ENCODE measurements around the gene RPP25L.

Gene RPP25L

DNA sequence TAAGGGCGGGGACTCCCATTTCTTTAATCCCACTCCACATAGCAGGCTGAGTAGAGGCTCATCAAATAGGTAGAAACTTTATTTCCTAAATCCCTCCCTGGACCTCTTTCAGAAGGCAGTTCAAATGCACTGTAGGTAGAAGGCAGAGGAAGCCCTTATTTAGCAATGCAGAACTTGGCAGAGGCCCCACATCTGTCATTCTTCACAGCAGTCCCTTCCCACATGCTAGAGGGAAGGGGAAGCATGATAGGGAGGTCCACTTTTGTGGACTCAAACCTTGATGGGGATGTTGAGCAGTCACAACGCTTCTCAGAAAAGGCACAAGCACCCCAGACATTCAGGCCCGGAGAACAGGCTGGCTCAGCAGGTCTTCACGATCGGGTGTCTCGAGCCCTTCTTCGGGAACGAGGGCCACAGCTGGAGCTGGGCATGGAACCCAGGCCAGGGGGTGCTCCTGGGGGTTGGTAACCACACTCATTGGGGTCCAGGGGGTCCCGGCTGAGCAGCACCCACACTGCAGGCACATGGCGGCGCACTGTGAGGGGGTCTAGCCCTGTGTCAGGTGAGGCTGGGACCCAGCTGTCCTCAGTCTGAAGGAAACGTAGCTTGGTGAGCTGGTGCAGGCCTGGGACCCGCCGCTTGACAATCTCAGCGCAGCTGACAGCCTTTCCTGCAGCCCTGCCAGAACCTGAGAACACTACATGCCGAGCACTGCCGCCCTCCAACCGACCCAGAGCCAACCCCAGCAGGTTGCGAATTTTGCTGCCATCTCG lies 1.3 kb downstream of the RPP25L start:
- no peak for DNase-seq

DNA sequence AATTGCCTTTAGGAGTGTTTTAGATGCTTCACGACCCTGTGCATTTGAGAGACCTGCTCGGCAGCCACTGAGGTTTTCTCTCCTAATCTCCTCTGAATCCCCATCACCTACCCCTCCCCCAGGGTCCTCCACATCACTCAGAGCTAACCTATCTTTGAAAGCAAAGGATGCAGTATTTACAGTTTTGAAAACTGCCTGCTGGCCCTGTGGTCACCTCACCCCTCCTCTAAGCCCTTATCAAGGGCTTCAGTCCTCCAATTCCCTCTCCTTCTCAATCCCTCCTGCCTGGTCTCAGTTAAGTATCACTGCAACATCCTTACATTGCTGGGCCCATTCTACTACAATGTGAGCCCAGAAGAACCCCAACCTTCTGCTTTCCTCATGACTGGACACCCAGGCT lies 4.6 kb downstream of the RPP25L start:
- no peak for DNase-seq

DNA sequence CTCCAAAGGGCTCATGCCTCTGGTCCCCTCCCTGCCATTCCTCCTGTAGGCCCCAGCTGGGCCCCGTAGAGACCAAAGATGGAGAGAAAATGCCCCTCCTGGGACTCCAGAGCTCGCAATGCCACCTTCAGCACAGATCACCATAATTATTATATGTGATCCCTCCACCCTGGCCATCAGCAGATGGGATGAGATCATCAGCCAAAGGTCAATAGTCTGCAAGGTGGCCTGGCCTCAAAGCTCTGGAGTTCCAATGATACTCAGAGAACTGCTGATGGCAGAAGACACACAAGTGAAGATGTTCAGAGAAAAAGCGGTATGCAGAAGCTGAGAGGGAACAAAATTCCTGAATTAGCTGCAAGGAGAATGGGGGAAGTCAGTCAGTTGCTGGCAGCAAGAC lies 5.0 kb downstream of the RPP25L start:
- DNase-seq: no peak

DNA sequence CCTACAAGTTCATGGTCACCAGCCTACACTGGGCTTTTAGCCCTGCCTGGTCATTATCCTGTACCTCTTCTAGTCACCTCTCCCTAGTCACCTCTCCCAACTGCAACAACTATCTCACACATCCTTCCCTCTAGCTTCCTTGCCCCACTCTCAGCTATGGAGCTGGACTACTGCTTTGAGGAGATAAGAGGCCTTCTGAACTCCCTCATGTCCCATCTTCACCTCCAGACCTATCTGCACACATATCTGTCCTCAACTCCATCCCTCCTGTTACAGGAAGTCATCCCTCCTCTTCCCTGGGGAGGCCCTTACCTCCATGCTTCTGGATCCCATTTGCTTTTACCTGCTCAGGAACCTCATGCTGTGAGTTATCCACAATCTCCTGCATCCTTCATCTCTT lies 5.7 kb downstream of the RPP25L start:
- DNase-seq: no peak

DNA sequence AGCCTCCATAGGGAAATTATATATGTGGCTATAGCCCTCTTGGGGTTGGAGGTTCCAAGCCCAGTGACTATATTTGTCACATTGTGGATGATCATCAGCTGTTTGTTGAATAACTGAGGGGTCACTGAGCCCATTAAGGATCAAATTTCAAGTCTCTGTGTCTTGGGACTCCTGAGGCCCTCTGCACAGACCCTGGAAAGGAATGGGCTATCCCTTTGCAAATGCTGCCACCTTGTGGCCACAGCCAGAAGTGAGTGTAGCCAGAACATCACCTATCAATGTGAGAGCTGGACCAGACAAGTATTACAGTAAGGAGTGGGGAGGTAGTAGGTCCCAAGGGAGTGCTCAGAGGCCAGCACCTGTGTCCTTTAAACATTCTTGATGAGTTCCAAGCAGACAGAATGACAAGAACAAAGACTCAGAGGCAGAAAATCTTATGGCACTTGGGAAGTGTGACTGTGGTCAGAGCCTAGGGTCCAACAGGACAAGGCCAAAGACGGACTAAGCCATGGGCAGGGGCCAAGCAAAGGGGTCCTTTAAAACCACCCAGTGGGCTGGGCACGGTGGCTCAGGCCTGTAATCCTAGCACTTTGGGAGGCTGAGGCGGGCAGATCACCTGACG lies 8.2 kb downstream of the RPP25L start:
- DNase-seq: peak; percentile 82

DNA sequence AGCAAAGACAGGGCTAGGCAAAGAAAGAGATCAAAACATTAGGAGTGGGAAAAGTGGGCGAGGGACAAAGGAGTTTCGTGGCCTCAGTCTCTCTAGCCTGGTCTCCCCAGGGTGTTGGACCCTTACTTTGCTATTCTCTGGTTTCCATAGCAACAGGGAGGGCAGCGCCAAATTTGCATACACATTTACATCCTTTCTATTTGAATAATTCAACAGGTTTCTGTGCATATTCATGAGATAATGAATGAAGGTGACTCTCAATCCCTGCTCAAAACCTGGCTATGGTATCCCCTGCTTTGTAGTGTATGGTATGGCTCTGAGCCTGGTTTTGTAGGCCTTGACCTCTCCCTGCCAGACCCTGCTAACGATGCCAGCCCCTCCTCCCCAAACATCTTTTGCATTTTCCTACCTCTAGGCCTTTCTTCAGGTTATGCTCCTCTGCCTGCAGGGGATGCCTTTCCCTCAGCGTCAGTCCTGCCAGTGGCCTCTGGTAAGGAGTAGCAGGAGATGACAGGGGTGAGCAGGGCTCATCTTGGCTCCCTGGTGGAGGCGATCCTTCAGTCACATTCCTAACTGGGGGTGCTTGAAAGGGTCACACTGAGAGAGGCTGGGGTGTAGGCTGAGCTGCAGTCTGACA lies 9.8 kb downstream of the RPP25L start:
- no peak for DNase-seq

DNA sequence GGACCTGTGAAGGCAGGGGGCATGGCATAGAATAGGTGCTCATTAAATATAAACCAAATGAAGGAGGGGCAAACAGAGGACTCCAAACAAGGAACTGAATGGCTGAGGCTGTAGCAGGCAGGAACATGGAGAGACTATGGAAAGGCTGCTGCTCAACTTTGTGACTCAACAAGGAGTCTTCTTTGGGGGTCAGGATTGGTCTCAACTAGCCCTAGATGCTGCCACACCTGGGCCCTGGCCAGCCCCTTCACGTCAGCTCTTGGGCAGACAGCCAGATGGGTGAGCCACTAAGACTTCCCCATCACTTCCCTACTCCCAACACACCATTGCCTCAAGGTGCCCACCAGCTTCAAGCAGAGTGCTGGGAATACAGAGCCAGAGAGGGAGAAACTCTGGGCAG lies 11.0 kb downstream of the RPP25L start:
- no peak for DNase-seq

DNA sequence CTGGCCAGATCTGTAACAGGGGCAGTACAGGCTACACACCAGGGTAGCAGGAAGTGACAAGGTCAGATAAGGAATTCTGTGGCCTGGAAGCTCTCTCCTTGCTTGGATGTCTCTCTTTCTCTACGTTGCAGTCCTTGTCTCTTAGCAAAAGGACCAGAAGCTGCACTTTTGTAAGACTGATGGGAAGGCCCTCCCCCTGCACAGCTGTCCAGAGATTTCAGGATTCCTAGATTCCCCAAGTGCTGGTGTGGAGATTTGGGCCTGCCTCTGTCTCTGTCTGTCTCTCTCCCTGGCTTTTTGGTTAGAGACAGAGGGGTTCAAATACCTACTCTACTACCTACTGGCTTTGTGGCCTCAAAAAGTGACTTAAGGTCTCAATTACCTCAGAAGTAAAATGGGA lies 12.4 kb downstream of the RPP25L start:
- DNase-seq: no peak

DNA sequence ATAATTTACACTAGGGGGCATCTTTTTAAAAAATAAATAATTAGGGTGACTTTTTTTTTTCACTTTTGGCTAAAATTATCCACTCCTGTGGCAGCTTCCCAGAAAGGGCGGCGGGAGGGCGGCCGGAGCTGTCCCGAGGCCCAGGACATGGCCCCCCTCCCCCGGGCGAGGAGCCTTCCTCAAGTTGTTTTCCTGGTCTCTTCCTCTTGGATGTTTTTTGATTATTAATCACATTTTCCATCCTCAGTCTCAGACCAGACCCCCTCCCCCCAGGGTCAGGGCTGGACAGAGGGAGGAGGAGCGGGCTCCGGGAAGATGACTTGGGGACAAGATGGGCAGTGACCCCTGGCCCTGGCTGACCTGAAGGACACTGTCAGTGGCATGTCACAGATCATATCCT lies 17.7 kb downstream of the RPP25L start:
- DNase-seq: no peak

DNA sequence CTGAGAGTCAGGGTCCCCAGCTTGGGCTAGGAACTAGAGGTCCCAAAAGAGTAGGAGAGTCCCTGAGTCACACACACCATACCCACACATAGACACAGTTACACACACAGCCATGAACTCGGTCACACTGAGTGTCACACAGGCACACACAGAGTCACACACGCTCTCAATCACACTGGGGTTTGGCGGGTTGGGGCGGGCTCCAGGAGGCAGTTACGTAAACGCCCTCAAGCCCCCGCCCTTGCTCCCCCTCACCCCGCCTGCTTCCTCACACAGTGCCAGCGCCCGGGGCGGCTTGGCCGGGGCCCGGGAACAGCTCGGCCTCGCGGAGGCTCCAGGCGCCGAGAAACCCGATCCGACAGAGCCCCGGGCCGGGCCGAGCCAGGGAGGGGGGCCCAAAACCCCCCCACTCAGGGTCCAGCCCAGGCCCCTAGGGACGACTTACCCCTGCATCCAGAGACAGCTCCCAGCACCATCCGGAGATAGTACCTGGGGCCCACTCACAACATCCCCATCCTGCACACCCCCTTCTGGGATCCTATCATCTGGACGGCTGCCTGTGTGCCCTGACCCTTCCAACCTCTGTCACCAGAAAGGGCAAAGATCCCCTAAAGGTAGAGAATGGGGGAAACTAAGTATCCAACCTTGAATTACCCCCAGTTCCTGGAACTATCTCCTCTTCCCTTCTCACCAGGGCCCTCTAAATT lies 18.8 kb downstream of the RPP25L start:
- no peak for DNase-seq

DNA sequence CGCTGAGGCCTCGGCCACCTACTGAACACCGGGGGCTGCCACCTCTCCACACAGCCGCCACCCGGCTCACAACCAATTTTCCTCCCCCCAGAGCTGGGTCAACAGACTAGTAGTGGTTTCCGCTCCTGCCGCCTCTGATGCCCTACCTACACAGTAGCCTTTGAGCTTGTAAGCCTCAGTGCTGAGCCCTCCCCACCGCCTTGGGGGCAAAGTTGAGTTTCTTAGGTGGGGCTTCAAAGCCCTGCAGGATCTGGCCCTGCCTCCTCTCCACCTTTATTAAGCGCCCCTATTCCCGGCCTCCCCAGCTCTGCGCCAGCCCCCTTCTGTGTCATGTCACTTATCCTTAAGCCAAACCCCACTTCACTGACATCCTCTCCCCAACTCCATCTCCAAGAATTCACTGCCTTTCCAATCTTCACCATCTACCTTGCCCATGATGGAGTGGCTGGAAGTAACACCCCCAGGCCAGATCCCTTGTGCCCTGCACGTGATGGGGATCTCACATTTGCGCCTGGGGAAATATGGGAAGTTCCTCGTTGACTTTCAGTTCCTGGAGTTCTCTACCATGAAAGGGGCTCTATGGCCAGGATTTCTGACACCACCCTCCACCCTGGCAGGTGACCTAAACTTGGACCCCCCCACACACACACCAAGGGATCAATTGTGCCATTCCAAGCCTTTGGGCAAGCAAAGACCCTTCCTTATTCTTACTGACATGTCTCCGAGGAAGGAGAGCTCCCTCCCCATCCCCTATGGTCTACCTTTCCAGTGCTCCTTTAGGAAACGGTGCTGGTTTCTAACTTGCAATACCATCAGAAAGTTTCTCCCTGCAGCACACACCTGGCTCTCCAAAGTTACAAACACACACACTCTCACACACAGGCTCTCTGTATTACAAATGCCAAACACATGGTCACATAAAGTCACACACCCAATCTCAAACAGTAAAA lies 19.7 kb downstream of the RPP25L start:
- DNase-seq: no peak

DNA sequence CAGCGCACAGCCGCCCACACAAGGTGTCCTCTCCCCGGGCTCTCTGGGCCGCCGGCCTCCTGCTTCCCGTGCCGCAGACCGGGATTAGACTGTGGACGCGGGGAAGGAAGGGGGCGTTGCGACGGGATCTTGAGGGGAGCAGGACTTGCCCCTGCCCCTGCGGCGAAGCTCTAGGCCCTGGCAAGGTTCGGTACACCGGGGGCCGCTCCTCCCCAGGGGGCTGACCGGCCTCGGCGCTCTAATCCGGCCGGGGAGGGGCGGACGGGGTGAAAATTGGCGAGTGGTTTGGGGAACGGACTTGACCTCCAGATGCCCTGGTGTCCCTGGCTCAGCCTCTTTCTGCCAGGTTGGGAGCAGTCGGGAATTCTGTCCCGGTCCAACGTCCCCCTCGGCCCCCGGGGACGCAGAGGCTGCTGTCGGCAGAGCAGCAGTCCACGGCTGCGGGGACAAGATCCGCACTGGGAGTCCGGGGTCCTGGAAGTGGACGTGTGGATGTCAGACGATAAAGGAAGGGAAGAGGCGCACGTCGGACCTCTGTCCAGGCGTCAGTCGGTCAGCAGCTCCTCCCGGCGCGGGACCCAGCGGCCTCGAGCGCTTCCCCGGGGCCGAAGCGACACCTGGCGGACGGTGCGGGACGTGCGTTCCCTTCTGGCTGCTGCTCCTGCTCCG lies 20.5 kb downstream of the RPP25L start:
- peak; percentile 84 for DNase-seq

DNA sequence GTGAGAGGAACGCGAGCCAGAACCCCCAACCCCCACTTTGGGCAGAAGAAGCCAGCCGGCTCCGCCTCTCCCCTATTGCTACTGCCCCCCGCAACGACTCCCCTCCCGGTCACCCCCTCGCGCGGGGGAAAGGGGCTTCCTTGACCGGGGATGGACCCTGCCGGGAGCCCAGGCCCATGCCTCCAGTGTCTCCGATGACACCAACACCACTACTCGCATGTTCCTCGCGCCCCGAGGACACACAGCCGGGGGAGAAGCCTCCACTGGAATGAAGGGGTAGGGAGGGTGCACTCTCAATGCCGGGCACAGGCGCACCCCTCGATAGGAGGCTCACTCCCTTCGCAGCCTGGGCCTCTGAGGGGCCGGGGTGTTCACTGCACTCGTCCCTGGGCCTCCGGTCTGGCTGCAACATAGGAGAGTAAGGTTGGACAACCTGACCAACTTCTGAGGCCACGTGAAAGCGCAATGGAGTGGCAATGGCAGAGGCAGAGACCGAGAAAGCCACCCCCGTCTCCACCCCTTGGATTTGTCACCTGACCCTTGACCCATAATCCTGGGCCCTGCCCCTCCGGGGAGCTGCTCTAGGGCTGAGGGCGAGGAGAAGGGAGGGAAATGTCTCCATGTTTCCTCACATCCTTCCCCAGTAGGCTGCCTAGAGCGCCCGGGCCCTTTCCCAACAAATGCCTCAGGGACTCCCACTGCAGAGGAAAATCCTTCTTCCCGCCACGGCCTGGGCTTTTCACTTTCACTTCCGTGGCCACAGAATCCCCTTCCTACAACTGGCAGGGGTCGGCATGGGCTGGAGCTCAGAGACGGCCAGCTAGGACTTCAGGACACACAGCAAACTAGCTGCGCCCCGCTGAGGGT lies 21.3 kb downstream of the RPP25L start:
- peak; percentile 17 for DNase-seq

DNA sequence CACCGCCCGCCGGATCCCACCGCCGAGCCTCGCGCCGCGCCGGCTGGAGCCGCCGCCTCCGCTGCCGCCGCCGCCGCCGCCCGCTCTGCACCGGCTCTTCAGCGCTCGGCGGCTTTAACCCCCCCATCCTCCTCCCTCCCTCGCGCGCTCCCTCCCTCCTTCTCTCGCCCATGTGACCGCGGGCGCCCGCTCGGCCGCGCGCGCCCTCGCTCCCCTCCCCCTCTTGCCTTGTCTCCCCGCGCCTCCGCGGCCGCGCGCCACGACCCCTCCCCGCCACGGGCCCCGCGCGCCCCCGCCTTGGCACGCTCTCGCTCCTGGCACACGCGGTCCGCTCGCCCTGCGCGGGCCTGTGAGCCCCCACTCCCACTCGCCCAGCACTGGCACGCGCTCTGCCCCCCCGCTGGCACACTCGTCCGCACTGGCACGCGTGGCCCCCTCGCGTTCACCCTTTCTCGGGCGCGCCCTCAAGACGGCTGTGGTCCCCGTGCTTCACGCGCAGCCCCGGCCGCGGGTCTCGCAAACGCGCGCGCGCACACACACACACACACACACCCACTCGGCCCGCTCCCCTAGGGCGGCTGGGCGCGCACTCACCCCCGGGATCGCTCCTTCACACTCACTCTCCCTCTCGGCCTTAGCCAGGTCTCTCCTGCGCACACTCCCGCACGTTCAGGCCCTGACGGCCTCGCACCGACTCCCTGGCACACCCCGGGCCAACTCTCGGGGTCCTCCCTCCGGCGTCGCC lies 22.1 kb downstream of the RPP25L start, which contains the start of gene CNTFR:
Gene CNTFR, minus strand, starts transcription at position 89 of the 745 bp plus-strand sequence. CDS start 20,743 bp downstream, outside the sequence.
- peak; percentile 31 for DNase-seq

DNA sequence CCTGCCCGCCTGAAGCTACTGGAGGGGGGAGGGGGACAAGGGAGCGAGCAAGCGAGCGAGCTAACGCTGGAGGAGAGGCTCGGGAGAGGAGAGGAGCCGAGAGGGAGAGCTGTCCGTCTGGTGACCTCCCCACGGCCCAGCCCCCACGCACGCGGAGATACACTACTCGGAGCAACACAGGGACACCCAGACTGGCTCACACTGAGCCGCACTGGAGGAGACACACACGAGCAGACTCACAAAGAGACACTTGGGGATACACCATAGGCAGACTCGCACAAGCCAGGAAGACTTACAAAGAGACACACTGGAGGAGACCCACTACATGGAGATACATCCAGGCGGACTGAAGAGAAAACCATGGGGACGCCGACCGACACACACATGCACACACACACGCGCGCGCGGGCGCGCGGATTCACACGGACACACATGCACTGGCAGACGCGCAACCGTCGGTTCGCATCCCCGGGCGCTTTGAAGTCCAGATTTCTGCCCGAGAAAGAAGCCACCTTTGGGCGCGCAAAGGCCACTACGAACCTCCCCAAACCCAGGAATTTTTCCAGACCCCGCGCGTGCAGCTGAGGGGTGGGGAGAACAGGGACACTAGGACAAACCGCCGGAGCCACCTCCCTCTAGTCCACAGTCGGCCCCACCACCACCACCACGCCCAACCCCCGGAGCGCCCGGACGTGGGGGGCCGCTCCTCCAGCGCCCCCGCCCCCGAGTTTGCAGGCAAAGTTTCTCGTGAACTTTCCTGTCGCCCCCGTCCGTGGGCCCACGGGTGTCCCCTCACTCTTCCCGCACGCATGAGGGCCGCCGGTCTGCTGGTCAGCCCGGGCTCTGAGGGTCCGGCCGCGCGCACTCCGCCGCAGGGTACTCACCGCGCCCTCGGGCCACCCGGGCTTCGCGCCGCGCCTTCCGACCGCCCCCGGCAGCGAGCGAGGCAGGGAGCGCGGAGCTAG lies 22.9 kb downstream of the RPP25L start:
- no peak for DNase-seq

DNA sequence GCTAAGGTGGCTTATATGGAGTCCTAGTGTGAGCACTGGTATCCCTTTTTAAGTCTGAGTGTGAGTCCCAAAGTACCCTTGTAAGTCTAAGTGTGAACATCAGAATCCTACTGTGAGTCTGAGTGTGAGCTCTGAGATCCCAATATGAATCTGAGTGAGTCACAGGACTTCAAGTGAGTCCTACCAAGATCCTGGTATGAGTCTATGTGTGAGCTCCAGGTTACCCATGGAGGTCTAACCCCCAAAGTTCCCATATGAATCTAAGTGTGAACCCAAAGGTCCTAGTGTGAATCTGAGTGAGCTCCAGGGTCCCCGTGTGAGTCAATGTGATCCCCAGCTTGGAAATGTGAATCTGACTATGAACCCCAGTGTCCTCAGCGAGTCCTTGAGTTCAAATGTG lies 24.6 kb downstream of the RPP25L start:
- no peak for DNase-seq

DNA sequence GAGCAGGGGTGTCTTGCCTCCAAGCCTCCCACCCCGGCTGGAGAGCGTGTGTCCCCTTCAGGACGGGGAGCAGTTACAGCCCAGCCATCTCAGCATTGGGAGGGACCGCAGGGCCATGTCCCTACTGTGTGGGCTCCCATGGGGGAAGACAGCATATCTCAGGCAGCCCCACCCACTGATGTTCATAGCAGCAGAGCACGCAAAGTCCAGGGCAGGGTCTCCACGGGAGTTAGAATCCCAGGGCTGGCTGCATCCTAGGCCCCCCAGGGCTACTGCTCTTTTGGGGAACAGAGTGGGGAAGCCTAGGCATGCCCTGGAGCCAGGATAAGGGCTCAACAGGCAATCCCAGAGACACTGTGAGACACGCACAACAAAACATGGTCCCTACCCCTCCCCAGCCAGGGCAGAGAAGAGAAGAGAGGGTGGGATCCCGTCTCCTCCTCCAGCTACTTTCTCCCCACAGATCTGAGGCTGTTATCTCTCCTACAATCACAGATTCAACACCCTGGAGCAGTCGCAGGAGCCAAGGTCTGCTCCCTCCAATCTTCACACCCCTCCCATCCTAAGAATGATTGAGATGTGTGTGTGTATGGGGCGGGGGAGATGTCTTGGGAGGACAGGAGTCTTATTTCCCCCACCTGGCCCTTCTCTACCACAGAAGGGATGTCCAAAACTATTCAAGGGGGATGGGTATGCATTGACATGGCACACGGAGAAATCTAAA lies 25.8 kb downstream of the RPP25L start:
- no peak for DNase-seq

DNA sequence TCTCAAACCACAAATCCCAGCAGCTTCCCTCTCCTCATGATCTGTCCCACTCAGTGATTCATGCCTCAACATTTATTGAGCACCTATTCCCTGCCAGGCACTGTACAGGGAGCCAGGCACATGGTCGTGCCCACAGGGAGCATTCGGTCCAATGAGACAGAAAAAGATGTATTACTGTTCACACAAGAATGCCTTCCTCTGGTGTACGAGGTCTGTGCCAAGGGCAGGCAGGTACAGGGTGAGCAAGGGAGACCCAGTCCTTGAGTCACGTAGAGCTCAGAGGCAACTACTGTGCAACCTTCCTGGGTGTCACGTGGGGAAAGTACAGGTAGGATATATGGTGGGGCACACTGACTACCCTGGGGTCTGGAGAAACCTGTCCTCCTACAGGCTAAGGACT lies 26.9 kb downstream of the RPP25L start:
- DNase-seq: no peak
